Keratinocyte (primary cell): Measurements from ENCODE around the gene ANKRD6. TPM values are rescaled to one million over a fixed set of nuclear protein-coding genes. Genes with fewer than 3 reads are reported as not detected.

Source experiments
- DNase-seq: peaks from one replicate; pipeline ENCODE4 v3.0.0-alpha.2; 2011; ENCODE audit warnings: low read depth, missing footprints, low spot score
- FAIRE-seq: peaks from 2 replicates; lab custom pipeline; 2011; peaks lifted over from hg19 to GRCh38; lab: Jason Lieb, UNC
- H2AFZ ChIP-seq: 2 replicates; pipeline ENCODE4 v1.6.0; 2012; ENCODE audit warnings: low read length, control low read depth, inconsistent platforms; ENCODE audit not compliant: control insufficient read depth
- H3K27ac ChIP-seq: 2 replicates; pipeline ENCODE4 v1.5.1; 2011; ENCODE audit warnings: low read length; ENCODE audit not compliant: control insufficient read depth, insufficient read depth
- H3K27me3 ChIP-seq: 3 replicates; pipeline ENCODE4 v1.6.0; 2011; ENCODE audit warnings: low read length; ENCODE audit not compliant: control insufficient read depth, insufficient read depth; ENCODE audit errors: extremely low read depth
- H3K36me3 ChIP-seq, 2 experiments: 2 replicates in 1 of 2; 3 replicates in 1 of 2; pipeline ENCODE4 v1.5.1; 2011; ENCODE audit warnings: low read length in 2 of 2, mild to moderate bottlenecking in 1 of 2; ENCODE audit not compliant: control insufficient read depth in 2 of 2, insufficient read depth in 2 of 2; ENCODE audit errors: extremely low read depth in 1 of 2
- H3K4me1 ChIP-seq: 3 replicates; pipeline ENCODE4 v1.5.1; 2011; ENCODE audit warnings: low read length; ENCODE audit not compliant: control insufficient read depth, insufficient read depth; ENCODE audit errors: extremely low read depth
- H3K4me2 ChIP-seq: 3 replicates; pipeline ENCODE4 v1.6.0; 2011; ENCODE audit warnings: low read depth, low read length; ENCODE audit not compliant: control insufficient read depth, insufficient read depth; ENCODE audit errors: extremely low read depth
- H3K4me3 ChIP-seq, 3 experiments: fragments of 200-600 bp in 1 of 3; sonication (generic) in 1 of 3; 2 replicates in 2 of 3; 3 replicates in 1 of 3; pipeline ENCODE4 v1.5.1; 2011 to 2016; ENCODE audit warnings: low read length in 3 of 3, mild to moderate bottlenecking in 3 of 3, control low read depth in 2 of 3, inconsistent platforms in 1 of 3, low read depth in 1 of 3, mixed read lengths in 1 of 3, mixed run types in 1 of 3, moderate library complexity in 1 of 3; ENCODE audit not compliant: control insufficient read depth in 2 of 3, insufficient read depth in 2 of 3; ENCODE audit errors: extremely low read depth in 1 of 3
- H3K79me2 ChIP-seq: 2 replicates; pipeline ENCODE4 v1.6.0; 2012; ENCODE audit warnings: low read length; ENCODE audit not compliant: control insufficient read depth, insufficient read depth
- H3K9ac ChIP-seq: 3 replicates; pipeline ENCODE4 v1.6.0; 2011; ENCODE audit warnings: low read length; ENCODE audit not compliant: control insufficient read depth, insufficient read depth; ENCODE audit errors: extremely low read depth
- H3K9me1 ChIP-seq: 3 replicates; pipeline ENCODE4 v1.6.0; 2011; ENCODE audit warnings: low read length; ENCODE audit not compliant: control insufficient read depth, insufficient read depth; ENCODE audit errors: extremely low read depth
- H3K9me3 ChIP-seq: 2 replicates; pipeline ENCODE4 v1.5.1; 2012; ENCODE audit warnings: low read depth, low read length; ENCODE audit not compliant: control insufficient read depth
- H4K20me1 ChIP-seq: 3 replicates; pipeline ENCODE4 v1.6.0; 2011; ENCODE audit warnings: low read length; ENCODE audit not compliant: control insufficient read depth, insufficient read depth; ENCODE audit errors: extremely low read depth
- EZH2 ChIP-seq: IDR thresholded peaks from one replicate; pipeline ENCODE4 v1.6.1; 2012; ENCODE audit warnings: inconsistent platforms, mild to moderate bottlenecking, low read length, moderate library complexity
- dilution Hi-C: fragments of 300-500 bp; cut with MboI; formaldehyde crosslinking; loops from one replicate; pipeline ENCODE4 v1.7.0; 2020; ENCODE audit warnings: low sequenced_read_pairs; ENCODE audit not compliant: extremely low pct_ligation_motif_present
- polyA plus RNA-seq, 5 experiments: library from polyadenylated mRNA; depleted of rRNA in 3 of 5; stranded (reverse) in 3 of 5; stranded (forward) in 1 of 5; unstranded in 1 of 5; fragments of >200 nt; gene quantifications; 1 replicate in 1 of 5; 2 replicates in 3 of 5; 3 replicates in 1 of 5; pipeline versions ENCODE4 v1.2.1 to v1.2.3, GENCODE V29; 2011 to 2012; ENCODE audit warnings: missing spikeins in 2 of 5, low read depth in 1 of 5, low replicate concordance in 1 of 5
- TF ChIP-seq, protein P1 (sequence below), 3 experiments: IDR thresholded peaks in 1 of 3; conservative IDR thresholded peaks in 1 of 3; optimal IDR thresholded peaks in 1 of 3; 2 replicates in 2 of 3; 3 replicates in 1 of 3; pipeline versions ENCODE3 to v1.5.1; 2011; ENCODE audit warnings: low read length in 3 of 3, mild to moderate bottlenecking in 3 of 3, moderate library complexity in 2 of 3, control low read depth in 1 of 3, inconsistent platforms in 1 of 3; ENCODE audit not compliant: insufficient read depth in 2 of 3; ENCODE audit errors: extremely low read depth in 1 of 3

ANKRD6 gene
- polyA plus RNA-seq, 1 donor (not counting 4 experiments of a cell fraction or from before 2014, with no cell fraction given): 5.7 TPM

DNA sequence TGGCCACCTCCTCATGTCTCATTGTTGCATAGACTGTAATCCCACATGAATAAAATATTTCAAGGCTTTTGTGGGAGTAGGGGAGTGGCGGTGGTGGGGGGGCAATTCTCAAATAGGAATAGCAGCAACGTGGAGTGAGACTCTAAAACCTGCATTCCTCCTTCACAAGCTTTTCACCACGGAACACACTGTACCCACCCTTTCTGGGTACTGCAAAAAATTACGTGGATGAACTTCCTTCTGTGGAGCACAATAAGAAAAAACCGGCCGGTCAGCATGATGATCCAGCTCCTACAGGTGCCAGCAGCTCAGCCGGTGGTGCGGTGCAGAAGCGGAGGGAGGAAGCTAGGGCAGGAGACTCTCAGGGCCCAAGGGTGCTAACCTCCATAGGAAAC is 19.9 kb upstream of the ANKRD6 start:
- no peak for TF ChIP-seq EZH2
- TF ChIP-seq, protein P1, sequence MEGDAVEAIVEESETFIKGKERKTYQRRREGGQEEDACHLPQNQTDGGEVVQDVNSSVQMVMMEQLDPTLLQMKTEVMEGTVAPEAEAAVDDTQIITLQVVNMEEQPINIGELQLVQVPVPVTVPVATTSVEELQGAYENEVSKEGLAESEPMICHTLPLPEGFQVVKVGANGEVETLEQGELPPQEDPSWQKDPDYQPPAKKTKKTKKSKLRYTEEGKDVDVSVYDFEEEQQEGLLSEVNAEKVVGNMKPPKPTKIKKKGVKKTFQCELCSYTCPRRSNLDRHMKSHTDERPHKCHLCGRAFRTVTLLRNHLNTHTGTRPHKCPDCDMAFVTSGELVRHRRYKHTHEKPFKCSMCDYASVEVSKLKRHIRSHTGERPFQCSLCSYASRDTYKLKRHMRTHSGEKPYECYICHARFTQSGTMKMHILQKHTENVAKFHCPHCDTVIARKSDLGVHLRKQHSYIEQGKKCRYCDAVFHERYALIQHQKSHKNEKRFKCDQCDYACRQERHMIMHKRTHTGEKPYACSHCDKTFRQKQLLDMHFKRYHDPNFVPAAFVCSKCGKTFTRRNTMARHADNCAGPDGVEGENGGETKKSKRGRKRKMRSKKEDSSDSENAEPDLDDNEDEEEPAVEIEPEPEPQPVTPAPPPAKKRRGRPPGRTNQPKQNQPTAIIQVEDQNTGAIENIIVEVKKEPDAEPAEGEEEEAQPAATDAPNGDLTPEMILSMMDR (optimal IDR thresholded peaks at IDR 0.05 in 1 of 3, IDR thresholded peaks at IDR 0.05 in 1 of 3, conservative IDR thresholded peaks at IDR 0.05 in 1 of 3; ENCODE audit: extremely low read depth in 1 of 3, insufficient read depth in 2 of 3, low read length in 3 of 3): no peak
- no peaks in the 10 kb centered on the region for H3K9me1 ChIP-seq
- H3K27ac ChIP-seq: no peak overlapping the region
- no peak overlapping the region for H3K9ac ChIP-seq
- no peaks in the 10 kb centered on the region for H3K36me3 ChIP-seq
- FAIRE-seq (no peak), DNase-seq (no peak)
- no peak overlapping the region for H3K4me3 ChIP-seq
- H3K4me2 ChIP-seq: no peak overlapping the region
- dilution Hi-C loops: no loop called here
- H2AFZ ChIP-seq: no peak overlapping the region
- H3K27me3 ChIP-seq: peaks cover 61% of the 10 kb centered on the region
- no peaks in the 10 kb centered on the region for H3K79me2 ChIP-seq
- no peaks in the 10 kb centered on the region for H3K9me3 ChIP-seq
- H3K4me1 ChIP-seq: no peaks in the 10 kb centered on the region
- no peaks in the 10 kb centered on the region for H4K20me1 ChIP-seq

DNA sequence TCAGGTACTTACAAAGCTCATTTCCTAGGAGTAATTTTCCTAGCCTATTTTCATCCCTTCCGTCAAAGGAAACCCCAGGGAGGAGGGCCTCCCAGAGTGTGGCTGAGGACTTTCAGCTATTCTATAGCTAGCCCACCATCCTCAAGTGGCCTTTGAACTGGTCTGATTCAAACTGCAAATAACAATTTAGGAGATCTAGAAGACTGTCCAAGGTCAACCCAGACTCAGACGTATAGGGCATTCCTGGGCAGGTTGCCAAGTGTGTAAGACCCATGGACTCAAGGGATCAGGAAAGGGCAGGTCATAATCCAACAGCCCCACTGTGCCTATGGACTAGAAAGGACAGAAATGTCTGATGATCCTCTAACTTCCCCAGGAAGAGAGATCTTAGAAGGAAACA is 18.7 kb upstream of the ANKRD6 start:
- dilution Hi-C loops: no loop called here
- Histone ChIP-seq H3K36me3 (no peaks in the 10 kb centered on the region), H3K4me3 (no peak overlapping the region), H3K4me1 (no peaks in the 10 kb centered on the region), H3K4me2 (no peak overlapping the region), H3K9me1 (no peaks in the 10 kb centered on the region), H3K9me3 (no peaks in the 10 kb centered on the region), H2AFZ (no peak overlapping the region), H4K20me1 (no peaks in the 10 kb centered on the region), H3K79me2 (no peaks in the 10 kb centered on the region), H3K27ac (no peak overlapping the region), H3K9ac (no peak overlapping the region), H3K27me3 (peaks cover 53% of the 10 kb centered on the region)
- DNase-seq (no peak), FAIRE-seq (no peak)
- TF ChIP-seq EZH2: no peak
- TF ChIP-seq, protein P1 (optimal IDR thresholded peaks at IDR 0.05 in 1 of 3, IDR thresholded peaks at IDR 0.05 in 1 of 3, conservative IDR thresholded peaks at IDR 0.05 in 1 of 3; ENCODE audit: extremely low read depth in 1 of 3, insufficient read depth in 2 of 3, low read length in 3 of 3): no peak
